BLaER1 (cell line): ENCODE results near the gene CACNA1C.

Experiments
- H3K27ac ChIP-seq: shearing (Covaris generic); formaldehyde crosslinking; 2 replicates; pipeline ENCODE4 v1.8.1; 2022
- H3K27me3 ChIP-seq: shearing (Covaris generic); formaldehyde crosslinking; 2 replicates; pipeline ENCODE4 v1.8.1; 2022
- H3K36me3 ChIP-seq: shearing (Covaris generic); formaldehyde crosslinking; 2 replicates; pipeline ENCODE4 v1.8.1; 2022
- H3K4me1 ChIP-seq: shearing (Covaris generic); formaldehyde crosslinking; 2 replicates; pipeline ENCODE4 v1.8.1; 2022
- H3K4me2 ChIP-seq: shearing (Covaris generic); formaldehyde crosslinking; 2 replicates; pipeline ENCODE4 v1.8.1; 2022
- H3K4me3 ChIP-seq: shearing (Covaris generic); formaldehyde crosslinking; 2 replicates; pipeline ENCODE4 v1.8.1; 2022
- H3K9ac ChIP-seq: shearing (Covaris generic); formaldehyde crosslinking; 2 replicates; pipeline ENCODE4 v1.8.1; 2022
- H3K9me3 ChIP-seq: shearing (Covaris generic); formaldehyde crosslinking; 2 replicates; pipeline ENCODE4 v1.8.1; 2022
- H4K20me1 ChIP-seq: shearing (Covaris generic); formaldehyde crosslinking; 2 replicates; pipeline ENCODE4 v1.8.1; 2022
- Cebpa-rat ChIP-seq: shearing (Covaris generic); IDR thresholded peaks from 2 replicates; pipeline ENCODE4 v1.8.1; 2022

CACNA1C gene

DNA sequence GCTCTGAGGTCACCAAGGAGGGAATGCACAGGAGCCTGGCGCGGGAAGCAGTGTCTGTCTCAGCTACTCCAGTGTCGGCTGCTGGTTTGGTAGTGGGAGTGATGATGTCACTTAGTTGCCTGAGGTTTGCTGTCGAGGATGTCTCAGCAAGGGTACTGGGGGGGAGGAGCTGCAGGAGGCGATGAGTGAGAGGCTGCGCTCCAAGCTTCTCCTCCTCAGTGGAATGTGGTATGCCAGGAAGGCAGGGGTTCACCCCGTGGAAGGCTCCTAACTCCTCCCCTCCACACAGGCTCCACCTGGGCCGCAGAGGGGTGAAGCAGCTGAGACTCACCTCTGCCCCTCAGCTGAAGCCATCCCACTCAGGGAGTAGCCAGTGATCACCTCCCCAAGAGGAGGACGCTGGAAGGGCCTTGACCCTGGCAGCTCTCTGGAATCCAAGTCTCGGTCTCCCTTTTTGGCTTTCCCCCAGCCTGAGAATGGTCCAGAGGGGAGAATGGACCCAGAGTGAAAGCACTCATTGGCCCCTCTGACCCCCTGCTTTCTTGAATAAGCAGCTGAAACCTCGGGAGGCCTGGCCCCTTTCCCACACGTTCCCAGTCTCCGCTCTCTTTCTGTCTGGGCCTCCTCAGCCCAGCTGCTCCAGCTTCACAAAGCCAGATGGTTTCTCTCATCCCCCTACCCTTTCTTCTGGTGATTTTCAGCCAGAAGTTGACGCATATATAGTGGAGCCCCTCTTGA, 563.0 kb downstream of the CACNA1C start:
- no peak for TF ChIP-seq Cebpa-rat
- Histone ChIP-seq H3K9me3 (no peaks in the 10 kb centered on the region), H3K4me1 (peaks cover 63% of the 10 kb centered on the region), H3K36me3 (no peaks in the 10 kb centered on the region), H3K4me3 (no peak overlapping the region), H3K4me2 (peak overlapping the region; percentile 74), H4K20me1 (no peaks in the 10 kb centered on the region), H3K27me3 (no peaks in the 10 kb centered on the region), H3K27ac (peak overlapping the region; percentile 86), H3K9ac (peak overlapping the region; percentile 69)

DNA sequence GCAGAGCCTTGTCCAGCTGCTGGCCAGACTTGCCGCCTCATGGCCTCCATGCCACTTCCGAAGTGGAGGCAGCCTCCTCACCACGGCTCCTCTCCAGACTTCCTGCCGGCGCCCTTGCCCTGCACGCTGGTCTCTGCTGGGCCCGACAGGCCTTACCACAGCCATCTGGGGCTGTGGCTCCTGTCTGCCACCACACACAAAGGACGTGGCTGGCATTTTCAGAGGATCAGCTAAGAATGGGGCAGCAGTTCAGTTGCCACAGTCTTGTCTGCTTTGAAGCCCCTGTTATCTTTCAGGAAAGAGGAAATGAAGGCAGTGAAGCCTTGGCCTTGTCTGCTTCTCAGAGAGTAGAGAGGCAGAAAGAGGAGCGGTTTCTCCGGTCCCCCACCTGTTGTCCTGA, 564.0 kb downstream of the CACNA1C start:
- Histone ChIP-seq H3K4me3 (no peak overlapping the region), H3K27ac (peak overlapping the region; percentile 86), H3K9me3 (no peaks in the 10 kb centered on the region), H3K27me3 (no peaks in the 10 kb centered on the region), H3K9ac (peak overlapping the region; percentile 69), H3K36me3 (no peaks in the 10 kb centered on the region), H3K4me1 (peaks cover 63% of the 10 kb centered on the region), H4K20me1 (no peaks in the 10 kb centered on the region), H3K4me2 (peak overlapping the region; percentile 74)
- TF ChIP-seq Cebpa-rat: no peak

DNA sequence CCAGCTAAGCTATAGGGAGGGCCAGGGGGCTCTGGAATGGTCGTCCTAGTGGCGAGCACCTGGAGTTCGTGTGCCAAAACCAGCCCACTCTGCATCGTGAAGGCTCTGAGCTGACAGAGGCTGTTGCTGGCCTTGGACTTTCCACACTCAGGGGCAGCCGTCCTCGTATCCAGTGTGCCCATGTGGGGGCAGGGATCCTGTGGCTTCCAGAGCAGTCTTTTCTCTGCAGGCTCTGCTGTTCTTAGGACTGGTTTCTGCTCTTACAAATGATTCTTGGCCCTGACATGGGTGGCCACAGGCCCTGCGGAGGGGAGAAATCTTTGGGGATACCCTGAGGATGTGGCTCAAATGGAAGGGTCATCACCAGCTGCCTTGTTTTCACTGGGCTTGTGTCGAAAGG, 564.6 kb downstream of the CACNA1C start:
- Histone ChIP-seq H3K9me3 (no peaks in the 10 kb centered on the region), H3K36me3 (no peaks in the 10 kb centered on the region), H3K4me1 (peaks cover 63% of the 10 kb centered on the region), H3K27me3 (no peaks in the 10 kb centered on the region), H3K9ac (peak overlapping the region; percentile 69), H3K4me2 (peak overlapping the region; percentile 74), H4K20me1 (no peaks in the 10 kb centered on the region), H3K4me3 (no peak overlapping the region), H3K27ac (peak overlapping the region; percentile 86)
- no peak for TF ChIP-seq Cebpa-rat

DNA sequence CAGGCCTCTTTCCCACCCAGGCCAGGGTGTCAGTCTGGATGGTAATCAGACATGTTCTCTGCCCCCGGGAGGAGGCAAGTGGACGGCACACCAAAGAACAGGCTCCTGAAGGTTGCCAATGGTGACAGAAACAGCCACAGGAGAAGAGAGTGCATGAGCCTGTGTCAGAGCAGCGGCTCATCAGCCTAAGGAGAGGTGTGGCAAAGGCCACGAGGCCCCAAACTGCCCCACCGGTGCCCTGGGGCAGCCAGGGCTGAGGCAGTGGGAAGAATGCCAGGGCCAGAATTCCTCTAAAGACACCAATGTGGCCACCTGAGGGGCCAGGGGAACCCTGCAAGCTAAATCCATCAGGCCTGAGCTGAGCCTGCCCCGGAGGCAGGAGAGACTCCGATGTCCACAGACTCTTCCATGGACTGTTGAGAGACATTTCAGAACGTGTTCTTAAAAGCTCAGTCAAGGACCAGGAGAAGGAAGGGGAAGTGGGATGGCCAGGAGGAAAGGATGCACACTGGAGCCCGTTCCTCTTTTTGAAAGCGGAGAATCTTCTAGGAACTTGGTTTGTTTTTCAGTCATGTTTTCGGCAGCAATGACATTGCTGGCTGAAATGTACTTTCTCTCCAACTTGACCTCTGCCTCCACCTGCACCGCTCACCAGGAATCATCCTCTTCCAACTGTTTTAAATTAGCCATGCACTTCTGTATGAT, 565.7 kb downstream of the CACNA1C start:
- H3K9ac ChIP-seq: 0 out of 2 replicates have a peak overlapping the region, but pooled peaks have one; percentile 21

GRCh38 chr12:2619136-2619535, 566.3 kb downstream of the CACNA1C start:
- Histone ChIP-seq H4K20me1 (no peaks in the 10 kb centered on the region), H3K4me2 (peak overlapping the region; percentile 74), H3K4me1 (peaks cover 46% of the 10 kb centered on the region), H3K9ac (no peak overlapping the region), H3K36me3 (no peaks in the 10 kb centered on the region), H3K27me3 (no peaks in the 10 kb centered on the region), H3K27ac (no peak overlapping the region), H3K4me3 (no peak overlapping the region), H3K9me3 (no peaks in the 10 kb centered on the region)
- no peak for TF ChIP-seq Cebpa-rat

More for the DNA sequence above, 565.7 kb downstream of the CACNA1C start:
- Histone ChIP-seq H3K4me3 (no peak overlapping the region), H3K9me3 (no peaks in the 10 kb centered on the region), H4K20me1 (no peaks in the 10 kb centered on the region), H3K27me3 (no peaks in the 10 kb centered on the region), H3K4me1 (peaks cover 53% of the 10 kb centered on the region), H3K4me2 (peak overlapping the region; percentile 74), H3K36me3 (no peaks in the 10 kb centered on the region), H3K27ac (peak overlapping the region; percentile 86)
- TF ChIP-seq Cebpa-rat: no peak

DNA sequence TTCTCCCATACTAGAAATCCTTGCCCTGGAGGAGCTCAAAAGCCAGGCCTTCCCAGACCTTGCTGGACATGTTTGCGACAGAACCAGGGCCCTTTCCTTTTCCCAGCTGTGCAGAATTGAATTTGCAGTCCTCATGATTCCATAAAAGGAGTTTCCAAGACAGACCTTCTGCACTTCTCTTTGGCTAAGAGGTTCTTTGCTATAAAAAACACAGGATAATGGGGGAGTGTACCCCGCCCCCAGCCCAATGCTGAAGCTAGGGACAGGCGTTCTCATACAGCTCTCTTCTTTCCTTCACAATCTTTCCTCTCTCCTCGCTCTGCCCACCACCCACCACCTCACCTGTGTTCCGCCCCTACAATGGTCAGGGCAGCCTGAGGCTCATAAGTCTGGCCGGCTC, 569.7 kb downstream of the CACNA1C start:
- Histone ChIP-seq H3K27me3 (no peaks in the 10 kb centered on the region), H3K27ac (no peak overlapping the region), H3K9ac (no peak overlapping the region), H3K36me3 (no peaks in the 10 kb centered on the region), H3K4me1 (peaks cover 52% of the 10 kb centered on the region), H3K4me2 (no peak overlapping the region), H3K4me3 (no peak overlapping the region), H4K20me1 (no peaks in the 10 kb centered on the region), H3K9me3 (no peaks in the 10 kb centered on the region)
- TF ChIP-seq Cebpa-rat: no peak

GRCh38 chr12:2623472-2623871, 570.7 kb downstream of the CACNA1C start:
- no peak overlapping the region for H3K9ac ChIP-seq
- no peaks in the 10 kb centered on the region for H3K27me3 ChIP-seq
- H3K27ac ChIP-seq: no peak overlapping the region
- H3K9me3 ChIP-seq: no peaks in the 10 kb centered on the region
- TF ChIP-seq Cebpa-rat: no peak
- H3K4me2 ChIP-seq: no peak overlapping the region
- no peaks in the 10 kb centered on the region for H3K36me3 ChIP-seq
- H3K4me3 ChIP-seq: no peak overlapping the region
- H4K20me1 ChIP-seq: no peaks in the 10 kb centered on the region
- H3K4me1 ChIP-seq: peaks cover 52% of the 10 kb centered on the region

DNA sequence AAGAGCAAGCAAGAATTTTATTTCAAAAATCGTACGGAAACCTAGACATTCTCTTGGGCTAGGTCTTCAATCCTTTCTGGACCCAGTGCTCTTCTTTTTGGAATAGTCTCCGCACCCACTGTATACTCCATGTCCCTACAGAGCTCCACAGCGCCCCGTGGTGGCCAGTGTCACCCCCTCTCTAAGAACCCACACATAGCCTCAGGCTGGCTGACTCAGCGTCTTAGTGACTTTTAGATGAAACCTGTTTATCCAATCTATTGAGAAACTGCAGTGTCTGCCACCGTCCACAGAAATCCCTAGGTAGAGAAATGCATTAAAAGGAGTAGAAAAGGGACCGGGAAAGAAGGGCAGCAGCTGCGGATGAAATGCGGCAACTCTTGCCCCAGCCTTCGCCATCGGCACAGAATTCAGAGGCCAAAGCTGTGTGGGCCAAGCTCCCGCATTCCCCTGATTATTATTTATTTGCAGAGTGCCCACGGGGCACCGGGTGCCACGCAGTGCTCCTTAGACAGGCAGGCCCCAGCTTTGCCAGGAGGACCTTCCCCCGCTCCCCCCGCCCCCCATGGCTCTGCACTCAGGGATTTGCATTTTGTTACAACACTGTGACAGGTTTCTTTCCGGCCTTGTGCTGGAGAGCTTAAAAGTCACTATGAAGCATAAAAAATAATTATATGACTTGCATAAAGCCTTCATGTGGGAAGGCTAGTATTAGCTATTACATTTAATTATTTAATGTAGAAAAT, 571.9 kb downstream of the CACNA1C start:
- H3K27me3 ChIP-seq: no peaks in the 10 kb centered on the region

DNA sequence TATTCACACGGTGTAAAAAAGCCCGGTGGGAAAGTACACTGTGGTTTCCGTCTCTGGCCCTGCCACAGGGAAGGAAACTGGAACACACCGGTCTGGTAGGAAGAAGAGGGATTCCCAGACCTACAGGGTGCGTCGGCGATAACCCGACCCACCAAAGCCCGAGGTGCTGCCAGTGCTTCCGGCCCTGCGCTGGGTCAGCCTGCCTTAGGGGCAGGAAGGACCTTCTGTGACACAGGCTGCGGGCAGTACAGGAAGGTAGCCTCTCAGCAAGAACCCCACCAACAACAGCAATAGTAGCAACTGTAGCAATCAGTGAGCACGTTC, 572.5 kb downstream of the CACNA1C start:
- no peaks in the 10 kb centered on the region for H3K9me3 ChIP-seq
- 0 out of 2 replicates have a peak overlapping the region, but pooled peaks have one; percentile 1 for H3K27ac ChIP-seq
- H3K9ac ChIP-seq: no peak overlapping the region
- H3K4me2 ChIP-seq: peak overlapping the region; percentile 92
- no peaks in the 10 kb centered on the region for H3K36me3 ChIP-seq
- H3K4me1 ChIP-seq: peaks cover 47% of the 10 kb centered on the region
- no peaks in the 10 kb centered on the region for H3K27me3 ChIP-seq
- no peaks in the 10 kb centered on the region for H4K20me1 ChIP-seq
- TF ChIP-seq Cebpa-rat: no peak
- no peak overlapping the region for H3K4me3 ChIP-seq

More for the DNA sequence above, 571.9 kb downstream of the CACNA1C start:
- H3K4me2 ChIP-seq: peak overlapping the region; percentile 92
- H3K9me3 ChIP-seq: no peaks in the 10 kb centered on the region
- H3K4me1 ChIP-seq: peaks cover 47% of the 10 kb centered on the region
- 0 out of 2 replicates have a peak overlapping the region, but pooled peaks have one; percentile 1 for H3K27ac ChIP-seq
- no peak overlapping the region for H3K9ac ChIP-seq
- no peaks in the 10 kb centered on the region for H3K36me3 ChIP-seq
- TF ChIP-seq Cebpa-rat: no peak
- H3K4me3 ChIP-seq: no peak overlapping the region
- no peaks in the 10 kb centered on the region for H4K20me1 ChIP-seq
